ENCODE results near the gene MAP3K21. TPM values are rescaled to one million over a fixed set of nuclear protein-coding genes. Genes with fewer than 3 reads are reported as not detected.

Gene MAP3K21
- total and polyA plus RNA-seq, 2 of the 4 experiments (the other 2 are of a cell fraction): 0.15 to 0.18 TPM

- no CpG with 5 or more reads among the region's 1 CpG for WGBS, 2 experiments (ENCODE audit: extremely low coverage in 2 of 2, insufficient read length in 1 of 2)
- no peak overlapping the region for H3K27ac ChIP-seq (ENCODE audit: insufficient read depth, low read length)
- ChIA-PET CTCF (no interaction called here), POLR2A (ENCODE audit: unreplicated experiment) (no interaction called here)
- no peak overlapping the region for H3K4ac ChIP-seq (ENCODE audit: low read depth, low read length)
- H3K4me2 ChIP-seq (ENCODE audit: low read depth, low read length): no peak overlapping the region
- in situ Hi-C loops (cut with MboI; ENCODE audit: low sequenced_read_pairs) (no loop called here), dilution Hi-C loops (cut with HindIII; ENCODE audit: low sequenced_read_pairs, unreplicated experiment) (no loop called here), intact Hi-C loops (cut with micrococcal nuclease) (no loop called here)
- no peak overlapping the region for H2AFZ ChIP-seq (replicated peaks; ENCODE audit: low read length, poor library complexity)
- no peak overlapping the region for H3K4me3 ChIP-seq (ENCODE audit: insufficient read depth, low read depth, low read length)
- ATAC-seq (ENCODE audit: low read depth): no peak
- no peak for DNase-seq
- H2AK5ac ChIP-seq (ENCODE audit: low read depth, low read length): no peak overlapping the region
- no peak overlapping the region for H4K5ac ChIP-seq (ENCODE audit: low read depth, low read length)
- no peak overlapping the region for H3K9ac ChIP-seq (ENCODE audit: low read depth, low read length)
- H4K20me1 ChIP-seq (ENCODE audit: insufficient read depth, low read length): no peaks in the 10 kb centered on the region
- no TSS peak for BruUV-seq (replicated peaks)
- H3K4me1 ChIP-seq (ENCODE audit: control insufficient read depth, insufficient read depth, low read length): peaks cover 2% of the 10 kb centered on the region; the same call in 1 of the 2 replicates
- H4K91ac ChIP-seq (ENCODE audit: insufficient read depth, low read depth, low read length): no peak overlapping the region
- H3K79me1 ChIP-seq (ENCODE audit: low read depth in 1 of 2, low read length in 2 of 2): no peaks in the 10 kb centered on the region
- no peak overlapping the region for H4K8ac ChIP-seq (ENCODE audit: low read depth in 2 of 2, low read length in 2 of 2)
- no peak overlapping the region for H3K23ac ChIP-seq (ENCODE audit: low read depth, low read length)
- H3K27me3 ChIP-seq (ENCODE audit: control insufficient read depth, insufficient read depth, low read length): peaks cover 12% of the 10 kb centered on the region
- H2BK120ac ChIP-seq (ENCODE audit: low read depth, low read length): no peak overlapping the region
- H3K36me3 ChIP-seq (ENCODE audit: control insufficient read depth, insufficient read depth, low read length): no peaks in the 10 kb centered on the region
- no peak overlapping the region for H3K18ac ChIP-seq (ENCODE audit: low read depth, low read length)
- H2BK5ac ChIP-seq (ENCODE audit: low read depth, low read length, poor library complexity, severe bottlenecking): no peak overlapping the region
- H3K56ac ChIP-seq (ENCODE audit: extremely low read depth, insufficient read depth, low read length): no peak overlapping the region
- no peak overlapping the region for H2BK15ac ChIP-seq (ENCODE audit: low read depth, low read length)
- H2AK9ac ChIP-seq (replicated peaks; ENCODE audit: low read depth, low read length, poor library complexity): no peak overlapping the region
- TF ChIP-seq RCOR1 (IDR thresholded peaks at IDR 0.05; ENCODE audit: insufficient replicate concordance, low read length) (no peak), CEBPB (IDR thresholded peaks at IDR 0.05; ENCODE audit: low read depth, low read length) (no peak)
- no peaks in the 10 kb centered on the region; the same call in 1 of the 2 replicates for H3K9me1 ChIP-seq (ENCODE audit: insufficient read depth, low read length)
- H2BK20ac ChIP-seq (ENCODE audit: low read depth, low read length): no peak overlapping the region
- H3K9me3 ChIP-seq (ENCODE audit: control insufficient read depth, insufficient read depth, low read length): no peaks in the 10 kb centered on the region; the same call in 1 of the 2 replicates
- H3K14ac ChIP-seq (replicated peaks; ENCODE audit: low read depth, low read length): no peak overlapping the region
Observed at GRCh38 chr1:233323718-233324117, 3.8 kb upstream of the MAP3K21 start.
